Heart right ventricle (tissue), 16 donors: ENCODE data around the gene ALK. TPM values are rescaled to one million over a fixed set of nuclear protein-coding genes. Genes with fewer than 3 reads are reported as not detected.

Experiments used
- ATAC-seq, 8 donors: fragments of 200-7000 bp; cut with Tn5 transposase; one replicate each; pipeline ENCODE4 v1.9.1; 2020; ENCODE audit warnings: mild to moderate bottlenecking in 8 of 8, moderate library complexity in 8 of 8, moderate number of reproducible peaks in 1 of 8
- DNase-seq, 2 donors: peaks; one replicate each; pipeline ENCODE4 v3.0.0-alpha.2; 2020
- H3K27ac ChIP-seq, 10 donors: fragments of 200-600 bp; sonication (generic) in 2 of 10; one replicate each; pipeline versions ENCODE4 v1.5.0 to v1.8.0; 2020 to 2022; ENCODE audit warnings: mild to moderate bottlenecking in 3 of 10
- H3K27me3 ChIP-seq, 7 donors: fragments of 200-600 bp; one replicate each; pipeline ENCODE4 v1.8.0; 2021 to 2022; ENCODE audit warnings: mild to moderate bottlenecking in 2 of 7
- H3K36me3 ChIP-seq, 9 donors: fragments of 200-600 bp; sonication (generic) in 1 of 9; one replicate each; pipeline versions ENCODE4 v1.5.0 to v1.8.0; 2020 to 2022; ENCODE audit warnings: mild to moderate bottlenecking in 2 of 9
- H3K4me1 ChIP-seq, 9 donors: fragments of 200-600 bp; sonication (generic) in 1 of 9; one replicate each; pipeline versions ENCODE4 v1.5.0 to v1.8.0; 2020 to 2022; ENCODE audit warnings: mild to moderate bottlenecking in 4 of 9
- H3K4me3 ChIP-seq, 10 donors: fragments of 200-600 bp; sonication (generic) in 2 of 10; one replicate each; pipeline versions ENCODE4 v1.5.0 to v1.8.0; 2020 to 2022; ENCODE audit warnings: mild to moderate bottlenecking in 7 of 10, moderate library complexity in 2 of 10
- H3K9me3 ChIP-seq, 11 donors: fragments of 200-600 bp in 10 of 11; sonication (generic) in 2 of 11; one replicate each; pipeline versions ENCODE4 v1.5.0 to v1.8.0; 2013 to 2022; ENCODE audit warnings: mild to moderate bottlenecking in 2 of 11, control low read depth in 1 of 11, moderate library complexity in 1 of 11
- WGBS, 2 donors: extraction: QIAGEN DNeasy Blood & Tissue Kit; methylation state at CpG; one replicate each; pipeline ENCODE4 v1.1.7; 2013; ENCODE audit warnings: inconsistent platforms in 1 of 2; 5-methylcytosine and 5-hydroxymethylcytosine counted together
- intact Hi-C, 10 donors: fragments of 100-400 bp; cut with DNase I; formaldehyde crosslinking; loops; one replicate each; pipeline versions ENCODE4 v1.11.1 to v1.14.2; 2022
- polyA plus RNA-seq, 2 donors: library from polyadenylated mRNA; stranded (reverse); fragments of 200-250 nt; gene quantifications; one replicate each; pipeline ENCODE4 v1.2.3, GENCODE V29; 2013
- total RNA-seq, 10 donors: library from RNA; stranded (reverse); fragmentation: NEBNext Ultra II Directional in 3 of 10; extraction: Animal tissue kit (Norgen Biotek cat#: 25700) in 3 of 10; gene quantifications; one replicate each; pipeline versions ENCODE4 v1.2.1 to v1.2.4, GENCODE V29; 2021 to 2023
- TF ChIP-seq, protein P1 (sequence below), 9 donors: fragments of 200-600 bp; sonication (generic) in 2 of 9; IDR thresholded peaks; one replicate each; pipeline versions ENCODE4 v1.5.0 to v1.8.0; 2021 to 2022; ENCODE audit warnings: antibody characterized with exemption in 9 of 9, mild to moderate bottlenecking in 5 of 9, moderate library complexity in 1 of 9
- donor health status: Arrhythmogenic right ventricular cardiomyopathy.
- donor health status: ischemic (EF 13 %, LVEDD 7.1; RV severe dilation, severe dysfunction).
- donor health status: healthy with polysubstance abuse.
- donor health status: DM: no; HTN: yes; CAD: no.
- donor health status: DM: no; HTN: no; CAD: no.
- donor health status: ischemic (EF 25% LVEDD 6.9; RV normal size, moderate dysfunction).
- donor health status: ischemic (EF 25% LVEDD 5.7; RV mildly dilated, moderate dysfunction).
- donor health status: healthy.
- donor health status: DM: yes; HTN: yes; CAD: no.
- donor health status: Ischemic cardiomyopathy.
- donor health status: ischemic (EF 35%, LVEDD 5.7; RV mildly dilated, moderate dysfunction).
- donor health status: nonischemic (EF 11% LVEDD 7.7; RV severe dilation, severe dysfunction).
- donor health status: DM: yes; HTN: yes; CAD: no.
- donor health status: PGD.
- donor health status: ischemic (EF 29% LVEDD 5.4; RV normal size, mild dysfunction).
- donor health status: nonischemic (EF 23%, LVEDD 6.1; RV moderate dilation, normal function).

The ALK gene
- total and polyA plus RNA-seq, 12 donors, result 0.01 to 0.24 (median 0.08) TPM; not detected in 7

DNA sequence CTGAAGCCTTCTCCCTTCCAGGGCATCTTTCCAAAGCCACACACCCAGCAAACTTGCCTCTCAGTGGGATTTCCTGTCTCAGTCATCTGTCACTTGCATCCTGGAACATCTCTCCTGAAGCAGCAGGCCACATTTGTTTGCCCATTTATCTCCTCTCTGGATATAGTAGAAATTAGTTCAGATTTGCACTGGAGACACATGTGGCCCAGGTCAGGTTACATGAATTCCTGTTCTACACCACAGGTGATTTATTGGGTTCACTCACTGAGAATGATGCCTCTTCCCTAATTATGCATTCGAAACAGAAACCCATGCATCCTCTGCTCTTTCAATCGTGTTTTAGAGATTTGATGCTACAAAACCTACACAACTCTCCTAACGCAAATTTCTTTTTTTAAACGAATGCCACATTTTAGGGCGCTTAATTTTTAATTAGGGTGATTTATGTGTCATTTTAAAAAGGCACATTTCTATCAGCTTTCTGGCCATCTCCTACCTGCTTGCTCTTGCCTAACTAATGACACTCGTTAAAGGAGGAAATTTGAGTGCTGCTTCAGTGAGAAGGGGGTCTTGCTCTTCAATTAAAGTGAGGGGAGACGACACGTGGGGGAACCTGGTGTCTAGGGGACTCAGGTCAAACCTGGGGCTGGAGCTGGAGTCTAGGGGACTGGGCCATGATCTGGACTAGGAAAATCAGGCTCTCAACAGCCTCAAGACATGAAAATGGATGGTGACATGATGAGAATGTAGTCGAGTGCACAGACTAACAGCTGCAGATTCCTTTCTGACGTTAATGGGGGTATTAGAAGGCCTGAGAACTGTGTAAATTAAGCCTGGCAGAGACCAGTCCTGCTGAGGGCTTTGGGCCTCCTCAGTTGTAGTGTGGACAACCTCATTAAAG, 584.8 kb downstream of the ALK start:
- Histone ChIP-seq H3K4me1 (no peaks in the 10 kb centered on the region), H3K27ac (no peak overlapping the region), H3K27me3 (peaks cover 0 to 5% (median 0%) of the 10 kb centered on the region in 7 donors), H3K9me3 (no peaks in the 10 kb centered on the region), H3K4me3 (no peak overlapping the region), H3K36me3 (no peaks in the 10 kb centered on the region)
- intact Hi-C loops, result no loop called here
- DNase-seq, result no peak
- TF ChIP-seq, protein P1, sequence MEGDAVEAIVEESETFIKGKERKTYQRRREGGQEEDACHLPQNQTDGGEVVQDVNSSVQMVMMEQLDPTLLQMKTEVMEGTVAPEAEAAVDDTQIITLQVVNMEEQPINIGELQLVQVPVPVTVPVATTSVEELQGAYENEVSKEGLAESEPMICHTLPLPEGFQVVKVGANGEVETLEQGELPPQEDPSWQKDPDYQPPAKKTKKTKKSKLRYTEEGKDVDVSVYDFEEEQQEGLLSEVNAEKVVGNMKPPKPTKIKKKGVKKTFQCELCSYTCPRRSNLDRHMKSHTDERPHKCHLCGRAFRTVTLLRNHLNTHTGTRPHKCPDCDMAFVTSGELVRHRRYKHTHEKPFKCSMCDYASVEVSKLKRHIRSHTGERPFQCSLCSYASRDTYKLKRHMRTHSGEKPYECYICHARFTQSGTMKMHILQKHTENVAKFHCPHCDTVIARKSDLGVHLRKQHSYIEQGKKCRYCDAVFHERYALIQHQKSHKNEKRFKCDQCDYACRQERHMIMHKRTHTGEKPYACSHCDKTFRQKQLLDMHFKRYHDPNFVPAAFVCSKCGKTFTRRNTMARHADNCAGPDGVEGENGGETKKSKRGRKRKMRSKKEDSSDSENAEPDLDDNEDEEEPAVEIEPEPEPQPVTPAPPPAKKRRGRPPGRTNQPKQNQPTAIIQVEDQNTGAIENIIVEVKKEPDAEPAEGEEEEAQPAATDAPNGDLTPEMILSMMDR (IDR thresholded peaks at IDR 0.05), result no peak
- ATAC-seq, result no peak
- 76 to 77% methylated on average over 10 of the region's 10 CpGs for WGBS, 2 donors

DNA sequence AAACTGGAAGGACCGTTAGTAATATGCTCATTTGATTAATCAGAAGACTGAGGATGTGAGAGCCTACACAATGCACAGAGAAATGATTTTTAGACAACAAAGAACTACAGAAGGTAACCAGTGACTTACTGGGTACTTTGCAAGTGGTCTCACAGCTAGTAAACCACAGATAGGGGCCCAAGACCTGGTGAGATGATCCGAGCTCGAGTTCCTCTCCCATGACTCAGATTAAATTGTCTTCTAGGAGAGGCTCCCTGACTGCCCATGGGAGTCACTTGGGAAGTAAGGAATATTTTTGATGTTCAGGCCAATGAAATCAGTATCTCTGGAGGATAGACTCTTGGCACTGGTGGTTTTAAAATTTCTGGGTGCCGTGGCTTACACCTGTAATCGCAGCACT, 586.0 kb downstream of the ALK start:
- DNase-seq (no peak), ATAC-seq (no peak)
- Histone ChIP-seq H3K27ac (no peak overlapping the region), H3K4me1 (no peaks in the 10 kb centered on the region), H3K36me3 (no peaks in the 10 kb centered on the region), H3K27me3 (peaks cover 0 to 5% (median 0%) of the 10 kb centered on the region in 7 donors), H3K4me3 (no peak overlapping the region), H3K9me3 (no peaks in the 10 kb centered on the region)
- TF ChIP-seq, protein P1 (IDR thresholded peaks at IDR 0.05), result no peak
- 87 to 91% methylated on average over 5 of the region's 5 CpGs for WGBS, 2 donors
- intact Hi-C loops, result no loop called here

DNA sequence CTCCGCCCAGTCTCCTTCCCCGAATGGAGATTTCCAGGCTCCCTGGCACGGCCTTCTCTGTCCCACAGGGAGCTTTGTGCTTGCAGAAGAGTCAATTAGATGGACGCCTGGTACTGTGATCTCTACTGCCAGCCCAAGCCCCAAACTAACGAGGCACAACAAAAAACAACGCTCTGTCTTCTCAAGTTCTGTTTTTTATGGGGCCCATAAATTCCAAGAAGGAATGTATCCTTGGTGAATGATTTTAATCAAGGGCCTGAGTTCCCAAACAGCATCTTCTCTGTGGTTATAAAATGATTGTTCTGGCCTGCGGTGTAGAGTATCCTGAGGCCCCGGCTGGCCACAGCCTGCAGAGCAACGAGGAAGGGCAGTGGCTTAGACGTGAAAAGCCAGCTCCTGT, 586.7 kb downstream of the ALK start:
- Histone ChIP-seq H3K9me3 (no peaks in the 10 kb centered on the region), H3K27ac (no peak overlapping the region), H3K27me3 (peaks cover 0 to 5% (median 0%) of the 10 kb centered on the region in 7 donors), H3K4me1 (no peaks in the 10 kb centered on the region), H3K4me3 (no peak overlapping the region), H3K36me3 (no peaks in the 10 kb centered on the region)
- ATAC-seq (no peak), DNase-seq (no peak)
- 76 to 80% methylated on average over 10 of the region's 10 CpGs for WGBS, 2 donors
- intact Hi-C loops, result no loop called here
- TF ChIP-seq, protein P1 (IDR thresholded peaks at IDR 0.05), result no peak

DNA sequence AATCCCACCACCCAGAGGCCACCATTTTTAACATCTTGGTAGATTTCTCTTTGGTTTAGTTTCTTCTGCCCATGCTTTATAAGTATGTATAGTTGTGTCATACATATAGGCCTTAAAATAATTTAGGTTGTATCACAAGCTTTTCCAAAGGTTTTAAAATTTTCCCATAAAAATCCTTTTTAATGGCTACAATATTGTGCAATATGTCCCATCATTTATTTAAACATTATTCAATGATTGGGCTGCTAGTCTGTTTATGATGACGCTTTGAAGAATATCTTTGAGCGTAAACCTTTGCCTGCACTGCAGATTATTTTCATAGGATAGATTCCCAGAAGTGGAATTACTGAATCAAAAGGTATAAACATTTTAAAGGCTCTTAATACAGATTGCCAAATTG, 588.8 kb downstream of the ALK start:
- Histone ChIP-seq H3K4me1 (no peaks in the 10 kb centered on the region), H3K27ac (no peak overlapping the region), H3K36me3 (no peaks in the 10 kb centered on the region), H3K4me3 (no peak overlapping the region), H3K9me3 (no peaks in the 10 kb centered on the region), H3K27me3 (peaks cover 0 to 2% (median 0%) of the 10 kb centered on the region in 7 donors)
- intact Hi-C loops, result no loop called here
- 91 to 95% methylated on average over 2 of the region's 2 CpGs for WGBS, 2 donors
- TF ChIP-seq, protein P1 (IDR thresholded peaks at IDR 0.05), result no peak
- ATAC-seq (no peak), DNase-seq (no peak)
